ENCODE data around the gene MTCL1.

MTCL1 gene

DNA sequence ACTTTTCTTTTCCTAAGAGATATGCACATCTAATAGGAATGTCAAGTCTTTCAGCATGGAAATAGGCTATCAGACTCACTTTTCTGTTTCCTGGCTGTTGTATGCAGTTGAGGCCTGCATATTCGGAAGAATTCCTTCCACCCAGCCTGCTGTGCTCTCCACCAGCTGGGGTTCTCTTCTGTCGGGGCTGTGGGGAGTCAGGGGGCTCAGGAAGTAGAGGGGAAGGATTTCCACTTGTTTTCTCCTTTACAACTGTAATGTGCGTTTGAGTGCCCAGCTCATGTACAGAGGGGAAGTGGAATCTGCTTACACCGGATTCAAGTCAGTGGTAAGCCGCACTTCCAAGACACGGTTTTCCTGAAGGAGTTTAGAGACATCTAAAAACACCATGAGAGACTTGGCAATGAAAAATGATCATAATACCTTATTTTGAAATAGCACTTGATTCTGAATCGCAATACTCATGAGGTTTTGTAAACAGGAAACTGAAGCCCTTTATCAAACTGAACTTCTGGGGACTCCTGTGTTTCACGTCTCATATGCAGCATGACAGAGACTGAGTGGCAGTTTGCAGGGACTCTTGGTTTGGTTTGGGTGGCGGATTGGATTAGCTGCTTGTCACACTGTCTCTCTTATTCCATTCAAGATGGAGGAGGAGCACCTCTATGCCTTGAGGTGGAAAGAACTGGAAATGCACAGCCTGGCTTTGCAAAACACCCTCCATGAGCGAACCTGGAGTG, 90.4 kb downstream of the MTCL1 start:
- DNase-seq: no peak

GRCh38 chr18:8797206-8797605, 91.8 kb downstream of the MTCL1 start:
- DNase-seq: no peak

DNA sequence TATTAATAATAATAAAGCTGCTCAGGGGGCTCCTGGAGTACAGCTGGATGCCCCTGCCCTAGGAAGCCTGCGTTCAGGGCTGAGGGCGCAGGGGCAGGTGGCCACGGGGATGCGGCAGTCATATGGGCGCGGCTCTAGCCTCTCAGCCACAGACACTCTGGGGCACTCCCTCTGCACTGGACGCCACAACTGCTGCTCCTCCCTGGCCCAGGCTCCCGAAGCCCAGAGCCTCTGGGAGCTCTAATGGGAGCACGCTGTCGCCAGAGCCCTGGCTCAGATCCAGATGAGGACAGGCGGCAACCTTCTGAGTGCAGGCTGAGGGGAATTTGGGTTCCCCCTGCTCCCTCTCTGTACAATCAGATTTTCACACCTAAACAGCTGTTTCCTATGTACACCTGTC, 93.6 kb downstream of the MTCL1 start:
- DNase-seq: no peak

DNA sequence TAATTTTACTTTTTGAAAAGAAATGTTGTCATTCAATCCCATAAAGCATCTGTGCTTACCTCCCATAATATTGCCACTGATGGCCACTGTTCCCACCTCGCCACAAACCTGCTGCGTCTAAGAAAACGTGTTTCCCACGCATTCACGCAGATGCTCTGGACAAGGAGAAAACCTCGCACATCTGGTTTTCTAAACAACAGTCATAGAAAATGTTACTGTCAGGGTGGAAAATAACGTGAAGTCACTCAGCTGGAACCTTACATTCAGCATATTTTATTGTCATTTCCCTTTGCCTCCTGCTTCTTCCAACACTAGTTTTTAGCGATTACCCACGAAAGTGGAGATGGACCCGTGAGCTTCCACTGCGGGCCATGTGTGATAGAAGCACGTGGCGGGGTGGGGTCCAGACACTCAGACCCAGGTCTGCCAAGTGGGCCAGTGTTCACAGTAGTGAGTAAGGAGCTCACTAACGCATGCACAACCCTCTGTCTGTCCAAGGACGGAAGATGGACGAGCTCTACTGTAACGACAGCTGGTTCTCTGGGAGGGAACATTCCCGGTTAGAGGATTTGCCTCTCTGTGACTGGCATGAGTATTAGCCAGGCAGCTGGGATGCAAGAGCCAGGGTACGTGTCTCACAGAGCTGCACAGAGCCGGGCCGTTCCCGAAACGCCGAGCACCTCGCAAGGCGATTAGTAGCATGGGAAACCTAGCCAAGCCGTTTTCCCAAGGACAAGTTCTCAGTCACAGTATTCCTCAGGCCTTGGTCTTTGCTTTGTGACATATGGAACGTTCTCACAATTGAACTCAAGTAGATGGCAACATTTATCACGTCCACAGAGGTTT, 94.5 kb downstream of the MTCL1 start:
- no peak for DNase-seq

GRCh38 chr18:8800445-8800844, 95.1 kb downstream of the MTCL1 start:
- no peak for DNase-seq

DNA sequence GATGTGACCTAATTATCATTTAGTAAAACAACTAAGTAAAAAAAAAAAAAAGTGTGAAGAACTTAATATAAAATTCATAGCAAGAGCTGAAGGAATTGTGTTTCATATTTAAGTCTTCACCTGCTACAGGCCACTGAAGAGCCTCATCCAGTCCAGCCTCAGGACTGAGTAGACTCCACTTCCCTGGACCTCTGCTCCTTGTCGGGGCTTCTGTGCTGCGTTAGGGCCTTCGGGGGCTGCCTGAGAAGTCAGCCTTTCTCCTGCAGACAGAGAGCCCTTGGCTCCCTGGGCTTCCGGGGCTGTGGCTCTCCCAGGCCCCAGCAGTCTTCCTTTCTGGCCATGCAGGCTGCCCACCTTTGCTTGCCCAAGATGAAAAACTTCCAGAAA, 95.5 kb downstream of the MTCL1 start:
- no peak for DNase-seq

DNA sequence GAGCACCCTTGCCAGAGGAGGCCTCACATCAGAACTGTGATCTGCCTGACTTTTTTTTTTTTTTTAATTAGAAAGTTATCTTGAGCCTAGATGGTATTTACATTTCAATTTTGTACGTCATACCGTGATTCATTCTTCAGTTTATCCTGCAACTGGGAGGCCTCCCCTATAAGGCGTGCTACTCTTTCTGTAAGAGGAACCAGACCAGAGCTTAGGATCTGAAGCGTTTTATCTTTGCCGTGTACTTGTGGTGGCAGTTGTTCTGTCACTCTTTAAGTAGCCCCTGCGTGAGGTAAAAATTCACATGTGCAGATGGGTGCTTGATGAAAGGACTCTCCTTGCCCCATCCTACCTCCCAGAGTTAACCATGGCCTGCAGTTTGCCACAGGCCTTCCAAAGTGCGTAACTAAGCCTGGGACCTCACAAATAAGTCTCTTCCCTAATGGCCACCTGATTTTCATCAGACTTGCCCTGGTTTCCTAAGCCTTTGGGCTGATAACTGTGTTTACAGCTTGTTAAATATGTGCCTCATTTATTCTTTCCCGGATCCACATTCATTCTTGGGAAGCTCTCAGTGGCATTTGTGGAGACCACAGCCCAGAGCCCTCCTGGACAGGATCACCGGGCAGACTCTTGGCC, 96.0 kb downstream of the MTCL1 start:
- no peak for DNase-seq

GRCh38 chr18:8802017-8802672, 96.8 kb downstream of the MTCL1 start:
- no peak for DNase-seq

- no peak for DNase-seq
Observed at GRCh38 chr18:8803063-8803795, 97.9 kb downstream of the MTCL1 start.

GRCh38 chr18:8803957-8804356, 98.6 kb downstream of the MTCL1 start:
- no peak for DNase-seq

DNA sequence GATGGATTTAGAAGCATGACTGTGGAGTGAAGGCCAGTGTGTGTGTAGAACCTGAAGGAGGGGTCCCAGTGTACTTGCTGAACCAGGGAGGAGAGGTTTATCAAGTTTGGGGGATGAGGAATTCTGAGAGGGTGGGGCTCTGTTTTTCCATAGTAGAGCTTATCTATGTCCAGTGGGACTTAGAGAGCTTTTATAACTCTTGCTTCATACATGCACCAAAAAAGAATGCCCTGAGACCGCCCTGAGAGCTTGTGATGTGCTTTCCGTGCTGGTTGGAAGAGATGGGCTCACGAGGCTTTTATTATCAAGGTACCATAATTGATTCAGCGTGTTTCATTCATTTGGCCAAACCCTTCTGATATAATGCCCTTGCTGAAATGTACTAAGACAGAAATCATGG, 100.2 kb downstream of the MTCL1 start:
- no peak for DNase-seq

GRCh38 chr18:8806100-8806797, 100.9 kb downstream of the MTCL1 start:
- no peak for DNase-seq

DNA sequence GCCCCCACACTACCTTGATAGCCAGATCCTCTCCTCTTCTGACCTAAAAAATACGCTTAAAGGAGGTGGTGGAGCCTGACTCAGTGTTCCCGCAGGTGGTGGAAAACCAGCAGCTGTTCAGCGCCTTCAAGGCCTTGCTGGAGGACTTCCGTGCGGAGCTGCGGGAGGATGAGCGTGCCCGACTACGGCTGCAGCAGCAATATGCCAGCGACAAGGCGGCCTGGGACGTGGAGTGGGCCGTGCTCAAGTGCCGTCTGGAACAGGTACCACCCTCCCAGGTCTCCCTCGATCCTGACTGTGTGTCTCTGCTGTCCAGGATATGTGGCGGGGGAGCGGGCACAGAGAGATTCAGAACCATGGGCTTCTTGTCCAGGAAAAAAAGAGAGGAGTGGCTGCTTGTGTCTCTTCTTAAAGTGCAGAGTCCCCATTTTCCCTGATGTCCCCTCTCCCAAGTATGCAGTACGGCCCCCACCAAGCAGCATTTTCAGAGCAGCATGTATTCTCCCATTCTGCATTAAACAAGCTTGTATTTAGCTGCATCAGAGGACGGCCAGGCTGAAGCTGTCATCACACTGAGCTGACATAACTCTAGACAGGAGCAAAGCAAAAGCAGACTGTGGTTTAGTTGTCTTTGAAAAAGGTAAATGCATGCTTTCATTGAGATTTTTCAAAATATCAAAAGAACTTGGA, 101.6 kb downstream of the MTCL1 start:
- DNase-seq: no peak

DNA sequence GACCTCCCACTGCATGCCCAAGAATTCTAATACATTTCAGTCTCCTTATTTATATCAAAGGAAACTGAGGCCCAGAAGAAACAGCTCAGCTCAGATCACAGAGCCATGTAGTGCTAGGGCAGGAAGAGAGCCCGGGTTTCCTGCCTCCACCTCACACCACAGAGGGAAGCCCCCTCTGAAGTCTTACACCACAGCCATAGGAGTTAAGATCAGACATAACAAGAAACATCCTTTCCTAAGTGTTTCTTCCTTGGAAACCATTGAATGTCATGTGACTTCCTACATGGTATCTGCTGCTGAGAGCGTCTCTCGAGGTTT, 102.1 kb downstream of the MTCL1 start:
- DNase-seq: no peak

- no peak for DNase-seq
Observed at GRCh38 chr18:8808001-8808400, 102.6 kb downstream of the MTCL1 start.

DNA sequence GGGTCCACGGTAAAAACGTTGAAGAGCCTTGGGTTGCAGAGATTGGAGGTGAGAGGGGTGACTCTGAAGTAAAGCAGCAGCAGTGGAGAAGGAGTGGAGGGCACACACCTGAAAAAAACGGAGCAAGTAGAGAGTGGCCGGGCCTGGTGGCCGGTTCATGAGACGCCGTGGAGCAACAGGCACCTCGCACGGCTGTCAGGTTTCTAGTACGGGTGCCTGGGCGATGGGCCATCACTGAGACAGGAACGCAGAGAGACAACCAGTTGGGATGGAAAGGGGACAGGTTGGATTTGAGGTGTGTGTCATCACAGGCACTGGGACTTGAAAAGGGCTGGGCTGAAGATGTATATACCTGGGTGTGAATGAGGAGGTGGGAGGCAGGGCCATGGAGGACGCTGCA, 104.2 kb downstream of the MTCL1 start:
- DNase-seq: no peak

DNA sequence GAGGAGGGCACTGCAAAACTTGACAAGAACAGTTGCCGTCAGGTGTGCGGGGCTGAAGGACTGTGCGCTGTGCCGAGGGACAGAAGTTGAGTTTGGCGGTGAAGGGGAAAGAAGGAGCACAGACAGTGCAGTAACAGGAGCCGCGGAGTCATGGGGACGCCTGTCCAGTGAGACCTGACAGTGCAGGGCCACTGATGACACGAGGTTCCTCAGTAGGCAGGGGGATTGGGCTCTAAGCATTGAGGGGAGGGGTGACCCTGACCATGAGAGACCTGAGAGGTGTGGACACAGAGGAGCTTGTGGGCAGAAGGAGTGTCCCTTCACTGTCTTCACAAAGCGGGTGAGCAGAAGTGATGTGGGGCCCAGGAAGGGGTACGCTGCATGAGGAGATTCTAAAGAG, 104.8 kb downstream of the MTCL1 start:
- no peak for DNase-seq

DNA sequence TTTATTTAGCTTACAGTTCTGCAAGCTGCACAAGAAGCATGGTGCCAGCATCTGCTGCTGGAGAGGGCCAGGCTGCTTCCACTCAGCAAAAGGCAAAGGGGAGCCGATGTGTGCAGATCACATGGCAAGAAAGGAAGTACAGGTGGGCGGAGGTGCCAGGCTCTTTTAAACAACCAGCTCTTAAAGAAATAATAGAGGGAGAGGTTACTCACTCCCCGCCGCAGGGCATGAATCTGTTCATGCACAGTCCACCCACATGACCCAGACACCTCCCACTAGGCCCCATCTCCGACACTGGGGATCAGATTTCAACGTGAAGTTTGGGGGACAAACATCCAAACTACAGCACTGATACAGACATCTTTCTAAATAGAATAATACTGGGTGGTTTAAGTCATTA, 105.8 kb downstream of the MTCL1 start:
- DNase-seq: no peak

- no peak for DNase-seq
Observed at GRCh38 chr18:8812631-8813030, 107.3 kb downstream of the MTCL1 start.

GRCh38 chr18:8813611-8814010, 108.3 kb downstream of the MTCL1 start:
- DNase-seq: no peak

GRCh38 chr18:8814206-8814605, 108.8 kb downstream of the MTCL1 start:
- no peak for DNase-seq

- DNase-seq: no peak
Observed at GRCh38 chr18:8816220-8816619, 110.9 kb downstream of the MTCL1 start.
